PFSK-1 (cell line): ENCODE data around the gene CASZ1.

Source experiments
- FOXP2 ChIP-seq: optimal IDR thresholded peaks from 2 replicates; pipeline ENCODE3; 2011; ENCODE audit warnings: borderline replicate concordance, control low read depth, inconsistent platforms; ENCODE audit not compliant: insufficient read depth; ENCODE audit errors: extremely low read length, extremely low read depth
- POLR2AphosphoS5 ChIP-seq: IDR thresholded peaks from 2 replicates; pipeline ENCODE4 v1.6.1; 2012; ENCODE audit warnings: low read depth, mild to moderate bottlenecking, control low read depth, low read length, moderate library complexity
- REST ChIP-seq, 2 experiments: IDR thresholded peaks; 2 replicates each; pipeline versions ENCODE4 v1.6.1 to v1.8.0; 2011 to 2012; ENCODE audit warnings: low read depth in 2 of 2, low read length in 2 of 2, control low read depth in 1 of 2, inconsistent platforms in 1 of 2, mild to moderate bottlenecking in 1 of 2, moderate library complexity in 1 of 2; ENCODE audit not compliant: insufficient read depth in 1 of 2
- SIN3A ChIP-seq: IDR thresholded peaks from 2 replicates; pipeline ENCODE4 v1.6.1; 2012; ENCODE audit warnings: mild to moderate bottlenecking, low read length, moderate library complexity, borderline replicate concordance; ENCODE audit not compliant: insufficient read depth
- TAF1 ChIP-seq: IDR thresholded peaks from 2 replicates; pipeline ENCODE4 v1.6.1; 2012; ENCODE audit warnings: low read length, control low read depth, borderline replicate concordance; ENCODE audit not compliant: insufficient read depth

GRCh38 chr1:10839188-10839770 lies 42.8 kb upstream of the CASZ1 start:
- TF ChIP-seq REST (IDR thresholded peaks at IDR 0.05; ENCODE audit: insufficient read depth in 1 of 2, low read depth in 2 of 2, low read length in 2 of 2) (no peak), FOXP2 (no peak), TAF1 (no peak), SIN3A (no peak), POLR2AphosphoS5 (no peak)
